ENCODE data around the gene BICD1.

- TF ChIP-seq CTCF (IDR thresholded peaks at IDR 0.05), result no peak
- no peak for TF ChIP-seq POLR2A (IDR thresholded peaks at IDR 0.05)
These were observed 151.2 kb downstream of the BICD1 start for GRCh38 chr12:32257695-32258496.

Data from esophagus squamous epithelium (tissue), 4 donors.